Measurements from ENCODE around the gene XAF1.

The XAF1 gene

DNA sequence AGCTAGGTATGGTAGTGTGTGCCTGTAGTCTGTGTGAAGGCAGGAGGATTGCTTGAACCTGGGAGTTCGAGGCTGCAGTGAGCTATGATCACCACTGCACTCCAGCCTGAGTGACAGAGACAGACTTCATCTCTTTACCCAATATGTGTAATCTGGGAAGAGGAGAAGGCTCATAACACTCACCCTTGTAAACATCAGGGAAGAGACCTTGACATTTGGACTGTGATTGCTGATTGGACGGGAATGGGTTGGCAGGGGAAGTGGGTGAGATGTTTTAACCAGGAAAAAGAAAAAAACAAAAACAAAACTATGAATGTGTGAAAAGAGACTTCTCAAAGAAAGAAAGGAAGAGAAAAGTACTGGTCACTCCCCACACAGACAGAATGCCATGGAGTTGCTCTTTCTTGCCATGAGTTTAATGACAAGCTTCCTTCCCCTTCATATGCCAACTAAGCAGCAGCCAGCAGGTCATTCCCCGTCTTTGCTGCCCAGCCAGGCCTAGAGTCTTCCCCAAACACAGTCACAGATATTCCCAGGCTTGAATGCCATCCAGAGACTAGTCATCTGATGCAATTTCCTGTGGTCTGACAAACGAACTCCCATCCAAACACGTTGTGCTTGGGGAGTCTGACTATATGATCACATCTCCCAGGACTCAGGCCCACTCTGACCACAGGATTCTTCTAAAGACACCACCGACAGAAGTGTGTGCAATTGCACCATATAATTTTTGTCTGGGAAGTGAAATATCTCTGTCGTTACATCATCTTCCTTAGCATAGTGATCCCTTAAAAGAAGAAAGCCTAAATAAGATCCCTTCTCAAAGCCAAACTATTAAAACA, 3.6 kb upstream of the XAF1 start:
- TF ChIP-seq, protein P1, sequence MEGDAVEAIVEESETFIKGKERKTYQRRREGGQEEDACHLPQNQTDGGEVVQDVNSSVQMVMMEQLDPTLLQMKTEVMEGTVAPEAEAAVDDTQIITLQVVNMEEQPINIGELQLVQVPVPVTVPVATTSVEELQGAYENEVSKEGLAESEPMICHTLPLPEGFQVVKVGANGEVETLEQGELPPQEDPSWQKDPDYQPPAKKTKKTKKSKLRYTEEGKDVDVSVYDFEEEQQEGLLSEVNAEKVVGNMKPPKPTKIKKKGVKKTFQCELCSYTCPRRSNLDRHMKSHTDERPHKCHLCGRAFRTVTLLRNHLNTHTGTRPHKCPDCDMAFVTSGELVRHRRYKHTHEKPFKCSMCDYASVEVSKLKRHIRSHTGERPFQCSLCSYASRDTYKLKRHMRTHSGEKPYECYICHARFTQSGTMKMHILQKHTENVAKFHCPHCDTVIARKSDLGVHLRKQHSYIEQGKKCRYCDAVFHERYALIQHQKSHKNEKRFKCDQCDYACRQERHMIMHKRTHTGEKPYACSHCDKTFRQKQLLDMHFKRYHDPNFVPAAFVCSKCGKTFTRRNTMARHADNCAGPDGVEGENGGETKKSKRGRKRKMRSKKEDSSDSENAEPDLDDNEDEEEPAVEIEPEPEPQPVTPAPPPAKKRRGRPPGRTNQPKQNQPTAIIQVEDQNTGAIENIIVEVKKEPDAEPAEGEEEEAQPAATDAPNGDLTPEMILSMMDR (IDR thresholded peaks at IDR 0.05; ENCODE audit: extremely low read depth, insufficient read depth, missing control alignments) = no peak
- in situ Hi-C loops (cut with MboI; ENCODE audit: low pct_unique_long_range_greater_than_20kb, low sequenced_read_pairs, unreplicated experiment) = no loop called here
- no peak for DNase-seq (ENCODE audit: low spot score)

DNA sequence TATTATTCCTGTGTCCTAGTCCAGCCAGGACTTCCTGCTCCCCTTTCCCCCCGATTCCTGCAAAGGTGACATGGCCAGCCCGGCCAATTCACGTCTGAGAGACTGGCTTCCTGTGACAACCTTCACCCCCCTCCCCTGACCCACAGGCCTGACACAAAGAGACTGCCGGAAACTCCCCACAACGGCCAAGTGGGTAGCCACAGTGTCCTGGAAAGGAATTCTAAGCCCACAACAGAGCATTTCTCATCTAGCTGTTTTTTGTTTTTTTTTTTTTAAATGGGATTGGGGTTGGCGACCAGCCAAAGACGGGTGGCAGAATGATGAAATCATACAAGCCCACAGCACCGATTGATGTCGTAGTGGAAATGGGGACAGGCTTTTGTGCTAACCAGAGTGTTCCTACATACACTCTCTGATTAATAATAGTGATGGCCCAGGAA, 2.8 kb upstream of the XAF1 start:
- DNase-seq (ENCODE audit: low spot score) = peak; percentile 44
- TF ChIP-seq, protein P1 (IDR thresholded peaks at IDR 0.05; ENCODE audit: extremely low read depth, insufficient read depth, missing control alignments) = no peak
- in situ Hi-C loops (cut with MboI; ENCODE audit: low pct_unique_long_range_greater_than_20kb, low sequenced_read_pairs, unreplicated experiment) = no loop called here

DNA sequence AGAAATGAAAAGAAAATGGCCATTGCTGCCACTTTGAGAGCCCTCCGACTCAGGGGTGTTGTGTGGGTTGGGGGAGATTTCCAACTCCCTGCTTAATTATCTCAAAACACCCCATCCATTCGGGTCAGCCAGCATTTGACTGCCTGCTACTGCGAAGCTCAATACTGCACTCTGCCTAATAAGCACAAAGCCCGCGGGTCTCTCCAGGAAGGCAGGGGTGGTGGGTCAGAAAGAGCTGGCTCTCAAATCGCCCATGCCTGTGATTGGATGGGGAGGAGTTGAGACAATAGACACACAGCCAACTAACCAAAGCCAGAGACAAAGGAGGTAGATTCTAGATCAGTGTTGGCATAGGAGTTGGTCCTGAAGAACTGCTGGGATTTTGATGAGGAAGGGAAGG, 2.3 kb upstream of the XAF1 start:
- in situ Hi-C loops (cut with MboI; ENCODE audit: low pct_unique_long_range_greater_than_20kb, low sequenced_read_pairs, unreplicated experiment) = no loop called here
- TF ChIP-seq, protein P1 (IDR thresholded peaks at IDR 0.05; ENCODE audit: extremely low read depth, insufficient read depth, missing control alignments) = no peak
- DNase-seq (ENCODE audit: low spot score) = no peak

DNA sequence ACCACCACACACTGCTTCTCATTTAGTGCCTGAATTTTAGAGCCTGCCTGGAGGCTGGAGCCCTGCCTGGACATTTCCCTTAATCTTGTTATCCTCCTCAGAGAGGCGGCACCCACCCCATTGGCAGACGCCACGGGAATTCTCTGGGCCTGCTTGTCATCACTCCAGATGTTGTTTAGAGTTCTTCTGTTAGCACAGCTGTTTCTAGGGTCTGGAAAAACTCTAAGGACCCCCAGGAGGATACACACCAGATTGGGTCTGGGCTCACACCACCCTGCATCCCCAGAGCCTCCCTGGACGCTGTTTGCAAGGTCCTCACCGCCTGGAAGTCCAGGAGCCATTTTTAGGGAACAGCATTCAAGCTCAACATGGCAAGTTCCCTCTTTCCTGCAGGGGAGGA, 565 bp upstream of the XAF1 start:
- TF ChIP-seq, protein P1 (IDR thresholded peaks at IDR 0.05; ENCODE audit: extremely low read depth, insufficient read depth, missing control alignments) = no peak
- in situ Hi-C loops (cut with MboI; ENCODE audit: low pct_unique_long_range_greater_than_20kb, low sequenced_read_pairs, unreplicated experiment) = no loop called here
- DNase-seq (ENCODE audit: low spot score) = no peak

GRCh38 chr17:6756425-6757031, 682 bp downstream of the XAF1 start:
- DNase-seq (ENCODE audit: low spot score) = no peak
- in situ Hi-C loops (cut with MboI; ENCODE audit: low pct_unique_long_range_greater_than_20kb, low sequenced_read_pairs, unreplicated experiment) = no loop called here
- TF ChIP-seq, protein P1 (IDR thresholded peaks at IDR 0.05; ENCODE audit: extremely low read depth, insufficient read depth, missing control alignments) = no peak

DNA sequence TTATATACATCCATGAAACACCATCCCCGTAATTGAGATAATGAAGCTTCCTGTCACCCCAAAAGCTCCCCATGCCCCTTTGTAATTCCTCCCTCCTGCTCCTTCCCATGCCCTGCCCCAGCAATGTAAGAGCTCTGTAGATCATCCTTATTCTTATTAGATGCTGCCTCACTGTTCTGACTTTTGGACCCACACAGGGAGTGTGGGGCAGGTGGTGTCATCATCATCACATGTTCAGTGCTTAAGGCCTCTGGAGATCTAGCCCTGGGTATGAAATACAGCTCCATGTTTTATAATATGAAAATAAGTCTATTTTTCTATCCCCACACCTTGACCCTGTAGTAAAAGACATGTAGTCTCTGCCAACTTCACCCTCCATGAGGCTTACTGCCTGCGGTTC, 1.9 kb downstream of the XAF1 start:
- in situ Hi-C loops (cut with MboI; ENCODE audit: low pct_unique_long_range_greater_than_20kb, low sequenced_read_pairs, unreplicated experiment) = no loop called here
- no peak for DNase-seq (ENCODE audit: low spot score)
- TF ChIP-seq, protein P1 (IDR thresholded peaks at IDR 0.05; ENCODE audit: extremely low read depth, insufficient read depth, missing control alignments) = no peak

Data from GM13977 (cell line).